Measurements from ENCODE around the gene EYA2. TPM values are rescaled to one million over a fixed set of nuclear protein-coding genes. Genes with fewer than 3 reads are reported as not detected.

EYA2 gene
- total RNA-seq, 1 experiment from 2014 or later: 0.74 TPM

GRCh38 chr20:47071646-47072185 lies 177.1 kb downstream of the EYA2 start:
- peaks cover 7 to 28% (median 11%) of the 10 kb centered on the region in 3 experiments for H3K36me3 Mint-ChIP-seq (ENCODE audit: insufficient read depth in 1 of 3, low read depth in 3 of 3)
- no peak overlapping the region for H2BK20ac ChIP-seq (ENCODE audit: low read depth, low read length, poor library complexity, severe bottlenecking)
- H3K4me2 ChIP-seq (ENCODE audit: insufficient read depth, insufficient read length, low read length): no peak overlapping the region
- no CpG with 5 or more reads among the region's 10 CpGs for WGBS (ENCODE audit: extremely low coverage, insufficient read length, low lambda C conversion rate)
- no peak overlapping the region for H2BK15ac ChIP-seq (ENCODE audit: low read depth, low read length)
- H3K4ac ChIP-seq (ENCODE audit: low read depth, low read length): no peak overlapping the region
- no peak overlapping the region for H3K14ac ChIP-seq (ENCODE audit: insufficient read depth, low read length)
- no peak overlapping the region for H3T11ph ChIP-seq (ENCODE audit: low read length)
- no peaks in the 10 kb centered on the region for H3K79me2 ChIP-seq (ENCODE audit: insufficient read depth, low read length)
- no peaks in the 10 kb centered on the region for H4K20me1 ChIP-seq (ENCODE audit: control insufficient read depth, insufficient read depth, insufficient read length)
- H3K18ac ChIP-seq (ENCODE audit: insufficient read length, low read depth, low read length): no peak overlapping the region
- no peak overlapping the region for H2AK5ac ChIP-seq (ENCODE audit: insufficient read length, low read length)
- H3K56ac ChIP-seq (ENCODE audit: insufficient read length, low read depth, low read length): no peak overlapping the region
- no peaks in the 10 kb centered on the region for H3K4me1 ChIP-seq (ENCODE audit: insufficient read depth, low read length)
- H2AFZ ChIP-seq (ENCODE audit: low read length): no peak overlapping the region
- no peak overlapping the region for H2BK12ac ChIP-seq (ENCODE audit: insufficient read length, low read depth, low read length)
- H3K27ac Mint-ChIP-seq: no peak overlapping the region
- TF ChIP-seq CTCF (conservative IDR thresholded peaks at IDR 0.05): no peak
- no peaks in the 10 kb centered on the region for H3K79me1 ChIP-seq (ENCODE audit: insufficient read depth, low read depth, low read length, poor library complexity, severe bottlenecking)
- no peak overlapping the region for H2BK120ac ChIP-seq (ENCODE audit: low read depth, low read length, poor library complexity, severe bottlenecking)
- peaks cover 33 to 44% of the 10 kb centered on the region in 2 experiments for H3K9me3 Mint-ChIP-seq
- no peak overlapping the region for H3K23ac ChIP-seq (ENCODE audit: insufficient read length, low read depth, low read length)
- peaks cover 12% of the 10 kb centered on the region for H3K9me3 ChIP-seq (ENCODE audit: control insufficient read depth, low read depth, low read length)
- H4K8ac ChIP-seq (replicated peaks; ENCODE audit: insufficient read length, low read depth, low read length): no peak overlapping the region
- H4K91ac ChIP-seq (ENCODE audit: insufficient read length, low read depth, low read length): no peak overlapping the region
- H3K27me3 ChIP-seq (ENCODE audit: insufficient read depth, low read length): no peaks in the 10 kb centered on the region
- no peak overlapping the region for H4K5ac ChIP-seq (ENCODE audit: insufficient read length, low read depth, low read length)
- H3K27ac ChIP-seq (ENCODE audit: insufficient read length, low read depth, low read length): no peak overlapping the region
- no peak overlapping the region for H2BK5ac ChIP-seq (ENCODE audit: insufficient read length, low read length)
- H3K4me3 Mint-ChIP-seq: no peak overlapping the region
- no peaks in the 10 kb centered on the region for H3K23me2 ChIP-seq (ENCODE audit: insufficient read length, low read depth, low read length, poor library complexity, severe bottlenecking)
- no peaks in the 10 kb centered on the region for H3K4me1 Mint-ChIP-seq
- no peak overlapping the region for H3K9ac ChIP-seq (ENCODE audit: extremely low read depth, insufficient read length, low read length)
- DNase-seq: no peak
- peaks cover 4% of the 10 kb centered on the region; the same call in 1 of the 2 replicates for H3K27me3 Mint-ChIP-seq (ENCODE audit: low read depth)
